GM18502 (cell line): ENCODE measurements around the gene PTPN6.
A peak's percentile ranks its signal among the peaks of the same experiment; 100 is the strongest.

Source experiments
- ATAC-seq: cut with Tn5 transposase; IDR thresholded peaks from one replicate; pipeline ENCODE4 v1.9.1; 2021; ENCODE audit warnings: mild to moderate bottlenecking; ENCODE audit not compliant: unreplicated experiment, poor library complexity

The PTPN6 gene

DNA sequence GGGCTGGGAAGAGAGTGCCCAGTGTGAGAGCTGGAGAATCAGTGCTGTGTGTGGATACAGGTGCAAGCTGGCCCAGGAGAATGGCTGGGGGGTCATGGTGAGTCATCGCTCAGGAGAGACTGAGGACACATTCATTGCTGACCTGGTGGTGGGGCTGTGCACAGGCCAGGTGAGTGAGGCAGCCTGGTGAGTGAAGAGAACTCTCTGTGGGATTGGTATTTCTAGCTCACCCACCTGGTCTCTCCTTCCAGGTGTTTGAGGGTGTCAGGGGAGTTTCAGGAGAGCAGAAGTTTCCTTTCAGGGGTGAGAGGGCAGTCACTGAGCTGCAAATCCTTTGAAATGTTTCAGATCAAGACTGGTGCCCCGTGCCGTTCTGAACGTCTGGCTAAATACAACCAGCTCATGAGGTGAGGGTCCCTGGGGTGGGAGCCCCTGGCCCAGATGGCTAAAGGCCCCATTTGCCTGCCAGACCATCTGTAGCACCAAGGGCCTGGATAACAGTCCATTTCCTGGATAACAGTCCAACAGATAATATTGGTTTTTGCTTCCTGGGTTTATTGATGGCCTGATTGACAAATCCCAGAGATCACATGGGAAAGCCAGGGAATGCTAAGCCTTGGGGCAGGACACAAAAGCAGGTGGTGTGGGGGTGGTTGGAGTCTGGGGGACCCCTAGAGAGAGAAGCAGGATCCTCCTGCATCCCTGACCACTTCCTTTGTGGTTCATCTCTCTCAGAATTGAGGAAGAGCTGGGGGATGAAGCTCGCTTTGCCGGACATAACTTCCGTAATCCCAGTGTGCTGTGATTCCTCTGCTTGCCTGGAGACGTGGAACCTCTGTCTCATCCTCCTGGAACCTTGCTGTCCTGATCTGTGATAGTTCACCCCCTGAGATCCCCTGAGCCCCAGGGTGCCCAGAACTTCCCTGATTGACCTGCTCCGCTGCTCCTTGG lies 28.9 kb upstream of the PTPN6 start:
- ATAC-seq = no peak

DNA sequence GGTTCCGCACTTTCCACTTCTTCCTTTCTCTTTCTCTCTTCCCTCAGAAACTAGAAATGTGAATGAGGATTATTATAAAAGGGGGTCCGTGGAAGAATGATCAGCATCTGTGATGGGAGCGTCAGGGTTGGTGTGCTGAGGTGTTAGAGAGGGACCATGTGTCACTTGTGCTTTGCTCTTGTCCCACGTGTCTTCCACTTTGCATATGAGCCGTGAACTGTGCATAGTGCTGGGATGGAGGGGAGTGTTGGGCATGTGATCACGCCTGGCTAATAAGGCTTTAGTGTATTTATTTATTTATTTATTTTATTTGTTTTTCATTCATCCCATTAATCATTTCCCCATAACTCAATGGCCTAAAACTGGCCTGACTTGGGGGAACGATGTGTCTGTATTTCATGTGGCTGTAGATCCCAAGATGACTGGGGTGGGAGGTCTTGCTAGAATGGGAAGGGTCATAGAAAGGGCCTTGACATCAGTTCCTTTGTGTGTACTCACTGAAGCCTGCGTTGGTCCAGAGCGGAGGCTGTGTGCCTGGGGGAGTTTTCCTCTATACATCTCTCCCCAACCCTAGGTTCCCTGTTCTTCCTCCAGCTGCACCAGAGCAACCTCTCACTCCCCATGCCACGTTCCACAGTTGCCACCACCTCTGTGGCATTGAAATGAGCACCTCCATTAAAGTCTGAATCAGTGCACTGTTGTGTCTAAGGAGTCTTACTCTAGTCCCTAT lies 28.0 kb upstream of the PTPN6 start:
- ATAC-seq = no peak

DNA sequence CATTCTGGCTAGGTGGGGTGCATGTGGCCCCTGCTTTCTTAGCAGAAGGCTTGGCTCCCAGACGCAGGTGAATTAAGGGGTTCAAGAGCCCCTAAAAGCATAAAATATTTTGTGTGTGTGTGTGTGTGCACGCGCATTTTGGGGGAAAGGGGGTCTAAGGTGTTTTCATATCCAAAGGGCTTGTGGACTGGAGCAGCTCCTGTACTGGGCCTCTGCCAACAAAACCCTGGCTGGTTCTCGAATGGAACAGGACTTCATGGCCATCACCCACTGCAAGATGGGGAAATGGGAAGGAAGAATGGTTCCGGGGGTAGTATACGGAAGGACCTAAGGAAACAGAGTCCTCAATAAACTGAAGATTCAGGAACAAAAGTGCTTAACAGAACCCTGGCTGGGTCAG lies 27.3 kb upstream of the PTPN6 start:
- no peak for ATAC-seq

DNA sequence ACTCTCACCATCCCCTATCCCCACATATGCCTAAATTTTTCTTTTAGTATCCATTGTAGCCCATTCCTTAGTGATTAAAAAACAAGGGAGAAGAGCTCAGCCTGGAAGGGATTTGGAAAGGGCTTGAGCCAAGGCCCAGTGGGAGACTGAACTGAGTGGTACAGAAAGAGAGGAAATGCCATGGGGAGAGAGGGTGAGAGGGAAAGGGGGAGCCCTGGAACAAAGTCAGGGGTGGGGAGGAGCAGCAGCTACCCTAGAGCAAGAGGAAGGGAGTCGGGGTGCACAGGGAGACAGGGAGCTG lies 26.0 kb upstream of the PTPN6 start:
- no peak for ATAC-seq

DNA sequence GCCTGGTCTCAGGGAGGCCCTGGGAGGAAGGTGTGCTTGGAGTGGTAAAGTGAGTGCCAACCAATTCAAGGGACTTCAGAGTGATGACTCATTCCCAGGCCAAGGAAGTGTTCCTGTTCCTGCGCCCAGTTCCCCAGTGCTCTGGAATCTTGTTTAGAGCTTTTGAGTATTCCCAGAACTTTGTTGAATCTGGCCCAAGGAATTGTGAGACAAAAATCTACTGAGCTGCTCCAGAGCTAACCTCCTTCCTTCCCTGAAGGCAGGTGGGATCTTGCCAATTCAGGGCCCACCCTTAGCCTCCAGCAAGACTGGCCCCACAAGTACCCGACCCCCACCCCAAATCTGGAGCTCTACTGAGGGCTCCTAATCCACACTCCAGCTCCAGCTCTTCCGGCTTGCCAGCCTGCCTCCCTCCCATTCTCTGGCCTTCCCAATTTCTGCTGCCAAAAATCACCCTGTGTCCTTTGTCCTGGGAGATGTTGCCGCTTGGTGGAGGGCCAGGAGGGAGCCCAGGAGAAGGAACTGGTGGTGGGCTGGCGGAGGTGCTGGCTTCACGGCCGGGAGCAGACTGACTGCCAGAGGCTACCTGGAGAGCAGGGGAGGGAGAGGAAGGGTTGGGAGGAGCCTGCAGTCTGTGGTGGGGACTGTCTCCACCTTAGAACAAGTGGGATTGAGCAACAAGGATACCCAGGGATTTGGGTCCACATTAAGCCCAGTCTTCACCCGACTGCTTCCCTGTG lies 25.4 kb upstream of the PTPN6 start:
- no peak for ATAC-seq

DNA sequence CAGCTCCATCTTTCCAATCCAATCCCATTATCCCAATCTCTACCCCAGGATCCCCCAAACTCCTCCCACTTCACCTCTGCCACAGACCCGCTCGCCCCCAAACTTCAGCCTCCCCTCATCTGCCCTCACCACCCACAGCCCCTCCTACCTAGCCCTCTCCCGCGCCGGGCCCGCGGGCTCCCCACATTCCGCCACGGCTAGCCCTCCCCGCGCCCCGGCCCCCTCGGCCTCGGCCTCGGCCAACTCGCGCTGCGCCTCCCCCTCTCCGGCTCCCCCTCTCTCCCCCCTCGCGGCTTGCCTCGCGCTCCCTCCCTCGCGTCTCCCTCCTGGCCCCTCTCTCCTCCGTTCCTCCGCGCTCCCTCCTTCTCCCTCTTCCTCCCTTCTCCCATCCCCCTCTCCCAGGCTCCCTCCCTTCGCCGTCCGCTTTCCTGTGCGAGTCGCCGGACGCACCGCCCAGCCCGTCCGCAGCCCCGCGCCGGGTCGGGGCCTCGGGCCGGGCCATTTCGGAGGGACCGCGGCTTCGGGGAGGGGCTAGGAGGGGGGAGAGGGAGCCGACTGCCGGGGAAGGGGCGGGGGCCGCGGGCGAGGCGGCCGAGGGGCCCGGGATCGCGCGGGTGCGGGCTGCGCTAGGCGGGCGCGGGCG lies 23.7 kb upstream of the PTPN6 start, which contains the start of gene ATN1:
Gene ATN1 (plus strand): TSS at position 581 of the 643 bp plus-strand sequence. CDS start 6,043 bp downstream, outside the sequence.
- no peak for ATAC-seq

DNA sequence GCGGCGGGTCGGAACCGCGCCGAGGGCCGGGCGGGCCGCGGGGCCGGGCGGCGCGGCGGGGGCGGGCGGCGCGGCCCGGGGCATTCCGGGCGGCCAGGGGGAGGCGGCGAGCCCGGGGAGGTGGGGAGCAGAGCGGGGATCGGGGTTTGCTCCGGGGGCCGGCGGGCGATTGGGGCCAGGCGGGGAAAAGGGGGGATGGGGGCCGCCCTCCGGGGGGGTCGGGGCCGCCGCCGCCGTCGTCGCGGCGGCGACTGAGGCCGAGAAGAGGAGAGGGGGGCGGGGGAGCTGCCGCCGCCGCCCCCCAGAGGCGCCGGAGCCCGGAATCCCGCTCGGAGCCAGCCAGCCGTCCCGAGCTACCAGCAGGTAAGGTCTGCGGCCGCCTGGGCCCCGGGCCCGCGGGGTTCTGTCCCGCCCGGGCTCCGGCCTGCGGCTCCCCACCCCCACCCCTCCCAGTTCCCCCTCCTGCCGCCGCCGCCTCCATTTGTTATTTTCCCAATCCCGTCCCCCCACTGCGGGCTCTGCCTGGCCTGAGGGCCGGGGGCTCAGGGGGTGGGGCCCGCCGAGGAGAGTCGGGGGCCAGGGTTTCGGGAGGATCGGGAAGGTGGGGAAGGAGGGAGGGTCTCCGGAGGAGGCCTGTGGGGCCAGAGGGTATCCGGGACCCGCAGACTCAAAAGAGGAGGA lies 23.0 kb upstream of the PTPN6 start:
- no peak for ATAC-seq

DNA sequence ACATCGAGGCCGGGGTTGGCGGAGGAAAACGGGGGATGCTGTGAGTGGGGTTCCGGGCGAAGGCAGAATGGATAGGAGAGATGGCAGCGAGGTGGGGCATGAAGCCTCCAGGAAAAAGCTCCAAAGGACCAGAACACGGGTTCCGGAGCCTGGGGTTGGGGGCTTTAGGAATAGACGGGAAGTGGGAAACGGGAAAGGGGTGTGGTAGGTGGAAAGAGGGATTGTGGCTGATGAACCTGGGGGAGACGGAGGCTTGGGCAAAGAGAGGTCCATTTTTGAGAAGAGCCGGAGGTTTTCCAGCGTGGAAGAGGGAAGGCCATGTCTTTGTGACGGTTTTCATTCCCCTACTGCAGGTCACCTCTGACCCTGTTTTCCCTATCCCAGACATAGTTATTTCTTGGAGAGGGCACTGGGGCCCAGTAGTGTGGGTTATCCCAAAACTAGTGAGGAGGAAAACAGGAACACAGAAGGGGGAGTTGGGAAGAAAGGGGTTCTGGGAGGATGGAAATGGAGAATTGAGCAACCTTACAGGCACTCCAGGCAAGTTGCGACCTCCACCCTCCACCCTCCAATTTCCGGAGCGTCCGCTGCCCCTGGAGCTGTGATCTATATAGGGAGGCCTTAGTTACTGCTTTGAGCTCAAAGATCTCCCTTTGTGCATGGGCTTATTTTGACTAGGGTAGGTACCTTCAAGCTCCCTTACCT lies 22.3 kb upstream of the PTPN6 start:
- no peak for ATAC-seq

DNA sequence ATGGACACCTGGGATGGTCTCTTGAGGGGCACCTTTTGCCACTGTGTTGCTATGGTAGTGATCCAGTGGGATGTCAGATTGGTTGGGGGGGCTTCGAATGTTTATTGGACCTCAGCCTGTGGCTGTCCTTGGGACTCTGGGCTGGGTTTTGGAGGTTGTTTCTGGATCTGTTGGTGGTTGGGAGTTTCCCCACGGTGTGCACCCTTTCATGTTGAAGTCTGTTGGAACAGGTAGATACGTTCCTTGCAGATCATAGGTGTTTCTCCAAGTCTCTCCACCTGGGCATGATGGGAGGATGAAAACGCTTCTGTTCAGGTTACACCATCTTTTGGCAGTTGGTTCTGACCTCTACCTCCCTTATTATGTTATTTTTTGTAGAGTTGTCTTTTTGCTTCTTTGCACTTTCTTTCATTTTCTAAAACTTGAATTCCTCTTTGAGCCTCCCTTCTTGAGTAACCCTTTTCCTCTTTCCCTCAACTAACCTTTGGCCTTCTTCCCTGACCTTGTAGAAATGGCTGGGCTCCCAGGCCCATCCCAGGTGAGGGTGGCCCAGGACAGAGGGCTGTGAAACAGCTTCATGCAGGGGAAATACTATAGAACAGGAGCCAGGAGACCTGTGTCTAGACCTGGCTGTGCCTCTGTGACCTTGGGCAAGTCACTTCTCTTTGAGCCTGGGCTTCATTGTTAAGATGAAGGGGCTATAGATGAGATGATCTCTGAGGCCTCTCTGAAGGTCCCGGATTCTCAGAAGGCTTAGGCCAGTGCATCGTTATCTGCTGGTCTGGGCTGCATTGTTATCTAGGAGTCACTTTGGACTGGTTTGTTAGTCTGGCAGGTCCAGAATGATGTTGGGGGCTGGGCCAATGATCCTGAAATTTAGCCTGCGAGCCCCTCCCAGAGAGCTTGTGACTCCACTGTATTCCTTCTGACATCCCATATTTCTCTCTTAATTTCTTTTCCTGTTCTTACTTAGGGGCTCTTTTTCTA lies 21.4 kb upstream of the PTPN6 start:
- no peak for ATAC-seq

DNA sequence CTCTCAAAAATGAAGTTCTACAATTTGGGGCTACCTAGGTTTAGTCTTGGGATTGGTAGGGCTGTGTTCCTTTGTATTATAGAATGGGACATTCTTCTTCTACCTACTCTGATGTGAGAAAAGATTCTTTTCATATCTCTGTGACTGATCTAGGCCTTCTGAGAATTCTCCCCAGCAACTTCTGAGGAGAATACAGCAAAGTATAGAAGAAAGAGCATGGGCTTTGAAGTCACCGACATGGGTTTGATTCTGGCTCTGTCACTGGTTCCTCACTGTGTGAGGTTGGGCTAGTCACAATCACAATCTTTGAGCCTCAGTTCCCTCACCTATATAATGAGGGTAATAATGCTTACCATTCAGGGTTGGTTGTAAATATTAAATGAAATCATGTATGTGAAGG lies 18.4 kb upstream of the PTPN6 start:
- no peak for ATAC-seq

DNA sequence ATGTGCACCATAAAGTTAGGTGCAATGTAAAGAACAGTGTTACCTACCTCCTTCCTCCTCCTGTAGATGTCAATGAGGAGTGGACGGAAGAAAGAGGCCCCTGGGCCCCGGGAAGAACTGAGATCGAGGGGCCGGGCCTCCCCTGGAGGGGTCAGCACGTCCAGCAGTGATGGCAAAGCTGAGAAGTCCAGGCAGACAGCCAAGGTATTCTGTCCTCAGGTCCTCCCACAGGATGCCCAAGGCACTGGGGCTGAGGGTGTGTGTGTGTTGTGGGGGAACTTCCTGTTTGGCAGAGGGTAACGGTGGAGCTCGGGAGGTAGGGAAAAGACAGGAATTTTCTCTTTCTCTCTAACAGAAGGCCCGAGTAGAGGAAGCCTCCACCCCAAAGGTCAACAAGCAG lies 17.0 kb upstream of the PTPN6 start:
- no peak for ATAC-seq

DNA sequence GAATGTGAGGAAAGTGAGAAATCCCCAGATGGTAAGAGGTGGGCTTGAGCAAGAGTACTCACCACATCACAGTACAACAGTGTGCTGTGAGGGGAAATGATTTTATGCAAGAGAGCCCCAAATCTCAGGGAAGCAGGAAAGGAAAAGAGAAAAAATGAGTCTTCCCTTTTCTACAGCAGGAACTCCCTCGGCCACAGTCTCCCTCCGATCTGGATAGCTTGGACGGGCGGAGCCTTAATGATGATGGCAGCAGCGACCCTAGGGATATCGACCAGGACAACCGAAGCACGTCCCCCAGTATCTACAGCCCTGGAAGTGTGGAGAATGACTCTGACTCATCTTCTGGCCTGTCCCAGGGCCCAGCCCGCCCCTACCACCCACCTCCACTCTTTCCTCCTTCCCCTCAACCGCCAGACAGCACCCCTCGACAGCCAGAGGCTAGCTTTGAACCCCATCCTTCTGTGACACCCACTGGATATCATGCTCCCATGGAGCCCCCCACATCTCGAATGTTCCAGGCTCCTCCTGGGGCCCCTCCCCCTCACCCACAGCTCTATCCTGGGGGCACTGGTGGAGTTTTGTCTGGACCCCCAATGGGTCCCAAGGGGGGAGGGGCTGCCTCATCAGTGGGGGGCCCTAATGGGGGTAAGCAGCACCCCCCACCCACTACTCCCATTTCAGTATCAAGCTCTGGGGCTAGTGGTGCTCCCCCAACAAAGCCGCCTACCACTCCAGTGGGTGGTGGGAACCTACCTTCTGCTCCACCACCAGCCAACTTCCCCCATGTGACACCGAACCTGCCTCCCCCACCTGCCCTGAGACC lies 15.6 kb upstream of the PTPN6 start:
- no peak for ATAC-seq

DNA sequence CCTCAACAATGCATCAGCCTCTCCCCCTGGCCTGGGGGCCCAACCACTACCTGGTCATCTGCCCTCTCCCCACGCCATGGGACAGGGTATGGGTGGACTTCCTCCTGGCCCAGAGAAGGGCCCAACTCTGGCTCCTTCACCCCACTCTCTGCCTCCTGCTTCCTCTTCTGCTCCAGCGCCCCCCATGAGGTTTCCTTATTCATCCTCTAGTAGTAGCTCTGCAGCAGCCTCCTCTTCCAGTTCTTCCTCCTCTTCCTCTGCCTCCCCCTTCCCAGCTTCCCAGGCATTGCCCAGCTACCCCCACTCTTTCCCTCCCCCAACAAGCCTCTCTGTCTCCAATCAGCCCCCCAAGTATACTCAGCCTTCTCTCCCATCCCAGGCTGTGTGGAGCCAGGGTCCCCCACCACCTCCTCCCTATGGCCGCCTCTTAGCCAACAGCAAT lies 14.9 kb upstream of the PTPN6 start:
- no peak for ATAC-seq

DNA sequence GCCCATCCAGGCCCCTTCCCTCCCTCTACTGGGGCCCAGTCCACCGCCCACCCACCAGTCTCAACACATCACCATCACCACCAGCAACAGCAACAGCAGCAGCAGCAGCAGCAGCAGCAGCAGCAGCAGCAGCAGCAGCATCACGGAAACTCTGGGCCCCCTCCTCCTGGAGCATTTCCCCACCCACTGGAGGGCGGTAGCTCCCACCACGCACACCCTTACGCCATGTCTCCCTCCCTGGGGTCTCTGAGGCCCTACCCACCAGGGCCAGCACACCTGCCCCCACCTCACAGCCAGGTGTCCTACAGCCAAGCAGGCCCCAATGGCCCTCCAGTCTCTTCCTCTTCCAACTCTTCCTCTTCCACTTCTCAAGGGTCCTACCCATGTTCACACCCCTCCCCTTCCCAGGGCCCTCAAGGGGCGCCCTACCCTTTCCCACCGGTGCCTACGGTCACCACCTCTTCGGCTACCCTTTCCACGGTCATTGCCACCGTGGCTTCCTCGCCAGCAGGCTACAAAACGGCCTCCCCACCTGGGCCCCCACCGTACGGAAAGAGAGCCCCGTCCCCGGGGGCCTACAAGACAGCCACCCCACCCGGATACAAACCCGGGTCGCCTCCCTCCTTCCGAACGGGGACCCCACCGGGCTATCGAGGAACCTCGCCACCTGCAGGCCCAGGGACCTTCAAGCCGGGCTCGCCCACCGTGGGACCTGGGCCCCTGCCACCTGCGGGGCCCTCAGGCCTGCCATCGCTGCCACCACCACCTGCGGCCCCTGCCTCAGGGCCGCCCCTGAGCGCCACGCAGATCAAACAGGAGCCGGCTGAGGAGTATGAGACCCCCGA lies 14.3 kb upstream of the PTPN6 start:
- no peak for ATAC-seq

DNA sequence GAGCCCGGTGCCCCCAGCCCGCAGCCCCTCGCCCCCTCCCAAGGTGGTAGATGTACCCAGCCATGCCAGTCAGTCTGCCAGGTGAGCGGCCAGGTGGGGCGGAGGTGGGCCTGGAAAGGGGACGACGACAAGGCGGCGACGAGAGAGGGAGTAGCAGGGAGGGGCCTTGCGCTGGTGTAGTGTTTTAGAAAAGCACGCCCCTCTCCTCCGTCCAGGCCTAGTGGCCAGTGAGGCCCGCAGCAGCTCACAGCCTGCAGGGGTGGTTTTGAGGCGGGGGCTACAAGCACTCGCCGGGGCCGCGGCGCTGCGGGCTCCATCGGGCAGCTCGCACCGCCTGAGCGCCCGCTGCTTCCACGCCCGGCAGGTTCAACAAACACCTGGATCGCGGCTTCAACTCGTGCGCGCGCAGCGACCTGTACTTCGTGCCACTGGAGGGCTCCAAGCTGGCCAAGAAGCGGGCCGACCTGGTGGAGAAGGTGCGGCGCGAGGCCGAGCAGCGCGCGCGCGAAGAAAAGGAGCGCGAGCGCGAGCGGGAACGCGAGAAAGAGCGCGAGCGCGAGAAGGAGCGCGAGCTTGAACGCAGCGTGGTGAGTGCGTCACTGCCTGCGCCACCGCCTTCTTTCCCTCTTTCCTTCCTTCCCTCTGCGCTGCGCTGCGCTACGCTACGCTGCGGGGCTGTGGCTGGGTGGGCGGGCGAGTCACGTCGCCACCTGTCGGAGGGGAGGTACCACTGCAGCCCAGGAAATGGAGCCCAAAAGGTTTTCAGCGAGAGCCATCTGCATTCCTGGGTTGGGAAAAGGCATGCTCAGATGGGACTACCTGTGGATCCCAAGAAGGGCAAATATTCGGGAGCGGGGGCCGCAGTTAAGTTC lies 13.4 kb upstream of the PTPN6 start:
- peak; percentile 88 for ATAC-seq
